ENCODE measurements around the gene LRP1.

LRP1 gene

DNA sequence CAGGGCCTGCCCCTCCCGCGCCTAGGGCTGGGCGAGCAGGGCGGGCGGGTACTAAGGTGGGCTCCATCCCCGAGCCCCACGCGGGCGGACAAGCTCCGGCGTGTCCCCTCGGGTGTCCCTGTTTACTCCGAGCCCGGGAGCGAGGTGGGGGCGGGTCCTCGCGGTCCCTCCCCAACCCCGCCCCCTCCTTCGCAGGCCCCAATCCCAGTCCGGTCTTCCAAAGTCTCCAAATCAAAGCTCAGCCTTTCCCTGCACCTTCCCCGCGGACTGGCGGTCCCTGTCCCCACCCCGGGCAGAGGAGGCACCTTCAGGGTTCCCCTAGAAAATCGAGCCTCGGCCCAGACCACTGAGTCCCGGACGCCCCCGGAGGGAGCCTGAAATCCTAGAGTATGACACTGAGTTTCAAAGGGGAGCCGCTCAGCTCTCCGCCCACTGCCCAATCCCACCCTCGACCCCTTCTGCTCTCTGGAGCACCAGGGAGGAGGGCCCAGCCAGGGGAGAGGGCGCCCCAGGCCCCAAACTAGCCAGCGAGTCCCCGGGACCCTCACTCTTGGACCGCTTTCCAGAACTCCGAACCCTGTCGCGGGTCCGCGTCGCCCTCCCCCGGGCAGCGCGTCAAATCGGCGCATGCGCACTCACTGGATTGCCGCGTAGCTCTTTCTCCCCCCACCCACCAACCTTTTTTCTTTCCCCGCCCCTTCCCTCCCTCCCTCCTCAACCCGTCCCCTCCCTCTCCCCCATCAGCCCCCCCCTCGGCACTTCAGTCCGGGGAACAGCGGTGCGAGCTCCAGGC lies at the start of gene LRP1:
Gene LRP1, plus strand, starts transcription at position 758 of the 793 bp plus-strand sequence. CDS start 482 bp downstream, outside the sequence.
- peak; percentile 61 for DNase-seq

DNA sequence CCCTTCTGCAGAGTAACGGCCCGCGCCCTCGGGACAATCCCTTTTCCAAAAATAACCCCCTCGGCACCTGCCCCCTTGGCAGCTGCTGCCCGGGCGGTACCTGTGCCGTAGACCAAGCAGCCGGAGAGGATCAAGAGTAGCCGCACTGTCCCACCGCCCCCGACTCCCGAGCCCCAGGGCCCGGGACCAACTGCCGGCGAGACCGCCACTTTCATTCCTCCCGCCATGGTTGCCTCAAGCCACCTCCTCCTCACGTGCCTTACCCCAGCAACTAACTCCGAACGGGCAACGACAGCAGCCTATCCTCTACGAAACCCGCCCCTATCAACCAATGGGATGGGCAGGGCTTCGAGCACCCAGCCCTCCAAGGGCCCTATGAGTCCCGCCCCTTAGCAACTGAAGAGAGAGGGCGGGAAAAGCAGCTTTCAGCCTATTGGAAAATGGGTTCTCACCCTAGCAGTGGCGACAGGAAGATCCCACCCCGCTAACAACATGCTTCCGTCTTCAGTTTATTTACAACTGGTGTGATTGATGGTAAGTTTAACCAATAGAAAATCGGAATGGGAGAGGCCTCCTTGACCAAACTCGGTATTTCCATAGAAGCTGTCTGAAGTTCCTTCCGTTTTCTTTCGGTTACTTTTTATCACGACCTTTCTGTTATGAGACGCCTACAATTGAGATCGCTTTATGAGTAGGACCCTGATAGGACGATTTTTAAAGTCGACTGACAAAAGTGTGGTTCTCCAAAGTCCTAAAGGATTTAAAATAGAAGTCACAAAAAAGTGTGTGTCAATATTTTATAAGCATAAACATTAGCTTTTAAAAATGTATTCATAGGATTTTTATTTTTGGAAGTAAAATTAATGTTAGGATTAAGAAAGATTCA lies 49.5 kb upstream of the LRP1 start, which contains the start of gene NEMP1:
Gene NEMP1, minus strand, starts transcription at position 273 of the 886 bp plus-strand sequence. Its CDS starts 46 bp downstream, at position 227.
- peak; percentile 99 for DNase-seq

DNA sequence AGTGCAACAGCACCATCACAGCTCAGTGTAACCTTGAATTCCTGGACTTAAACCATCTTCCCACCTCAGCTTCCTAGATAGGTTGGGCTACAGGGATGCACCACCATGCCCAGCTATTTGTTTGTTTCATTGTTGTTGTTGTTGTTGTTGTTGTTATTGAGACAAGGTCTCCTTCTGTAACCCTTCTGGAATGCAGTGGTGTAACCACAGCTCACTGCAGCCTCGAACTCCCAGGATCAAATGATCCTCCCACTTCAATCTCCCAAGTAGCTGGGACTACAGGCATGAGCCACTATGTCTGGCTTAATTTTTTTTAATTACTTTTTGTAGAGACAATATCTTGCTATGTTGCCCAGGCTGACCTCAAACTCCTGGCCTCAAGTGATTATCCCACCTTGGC lies 48.5 kb upstream of the LRP1 start:
- DNase-seq = no peak

DNA sequence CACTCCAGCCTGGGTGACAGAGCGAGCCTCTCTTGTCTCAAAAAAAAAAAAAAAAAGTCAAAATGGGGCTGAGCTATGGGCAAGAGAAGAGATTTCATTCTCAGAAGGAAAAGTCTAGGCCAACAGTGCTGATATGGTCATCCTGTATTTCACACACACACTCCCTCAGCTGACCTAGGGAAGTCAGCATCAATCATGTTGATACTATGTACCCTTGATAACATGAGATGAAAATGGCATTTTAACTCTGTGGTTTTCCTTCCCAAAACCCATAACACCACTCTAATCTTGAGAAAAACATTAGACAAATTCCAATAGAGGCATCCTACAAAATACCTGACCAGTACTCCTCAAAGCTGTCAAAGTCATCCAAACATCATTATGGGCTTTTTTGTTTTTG lies 47.4 kb upstream of the LRP1 start:
- no peak for DNase-seq

DNA sequence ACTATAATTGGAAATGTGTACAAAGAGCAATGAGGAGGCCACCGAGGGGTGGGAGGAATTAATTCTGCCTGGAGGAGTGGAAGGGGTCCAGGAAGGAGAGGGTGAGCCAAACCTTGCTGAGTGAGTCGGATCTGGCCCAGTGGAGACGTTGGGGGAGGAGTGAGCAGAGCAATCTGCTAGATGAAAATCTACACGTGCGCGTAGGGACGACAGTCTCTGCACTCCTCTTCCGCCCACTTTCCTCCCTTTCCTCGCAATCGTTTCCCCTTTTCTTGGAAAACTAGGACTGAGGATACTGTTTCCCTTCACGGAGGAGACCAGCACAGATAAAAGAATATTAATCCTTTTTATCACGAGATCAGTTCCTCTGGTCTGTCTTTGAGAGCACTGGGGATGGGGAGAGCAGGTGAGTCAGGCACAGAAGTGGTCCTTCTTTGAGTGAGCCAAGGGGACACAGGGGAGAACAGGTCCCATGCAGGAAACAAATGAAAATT lies 42.2 kb upstream of the LRP1 start:
- no peak for DNase-seq

DNA sequence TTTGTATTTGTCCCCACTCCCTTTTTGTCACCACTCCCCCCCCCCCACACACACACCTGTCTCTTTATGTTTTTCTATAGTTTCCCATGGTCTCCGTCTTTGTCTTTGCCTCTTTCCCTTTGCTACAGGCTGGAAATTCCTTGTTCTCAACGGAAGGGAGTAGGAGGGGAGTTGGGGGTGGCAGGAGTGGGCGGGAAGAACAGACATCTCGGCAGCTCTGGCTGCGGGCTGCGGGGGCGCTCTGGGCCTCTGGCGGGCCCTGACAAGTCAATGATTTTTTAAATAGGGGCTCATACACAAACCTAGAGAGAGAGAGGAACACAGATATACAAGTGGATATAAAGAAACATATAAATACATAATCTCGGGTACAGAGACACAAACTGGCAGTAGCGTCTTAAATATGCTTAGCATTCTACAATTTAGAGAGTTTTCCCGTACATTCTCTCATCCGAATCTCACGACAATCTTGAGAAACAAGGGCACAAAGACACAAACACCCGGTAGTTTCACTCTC lies 41.7 kb upstream of the LRP1 start:
- peak; percentile 8 for DNase-seq

DNA sequence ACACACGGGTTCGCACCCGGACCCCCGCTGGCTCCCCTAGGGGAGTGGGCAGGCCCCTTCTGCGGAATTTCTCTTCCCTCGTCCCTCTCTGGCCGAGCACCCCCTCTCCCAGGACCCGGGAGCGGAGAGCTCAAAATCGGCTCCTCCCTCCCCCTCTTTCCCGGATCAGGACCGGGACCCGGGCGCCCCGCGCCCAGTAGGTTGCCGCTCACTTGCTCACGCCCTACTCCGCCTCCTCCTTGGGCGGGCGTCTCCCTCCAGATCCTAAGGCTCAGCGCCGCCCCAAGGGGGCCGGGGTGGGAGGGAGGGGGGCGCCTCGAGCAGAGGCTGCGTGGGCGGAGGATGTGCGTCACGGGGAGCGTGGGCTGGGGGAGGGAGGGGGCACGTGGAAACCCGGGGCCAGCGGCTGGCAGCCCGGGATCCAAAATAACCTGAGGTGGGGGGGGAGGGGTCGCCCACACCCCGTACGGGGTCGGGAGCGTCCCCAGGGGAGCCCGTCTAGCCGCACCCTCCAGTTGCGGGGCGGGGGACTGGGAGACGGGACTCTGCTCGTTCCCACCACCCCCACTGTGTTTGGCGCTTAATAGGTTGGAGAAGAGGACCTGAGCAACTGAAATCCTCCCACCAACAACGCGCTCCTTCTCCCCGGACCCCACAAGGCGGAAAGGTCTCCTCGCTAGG lies 41.1 kb upstream of the LRP1 start:
- no peak for DNase-seq

DNA sequence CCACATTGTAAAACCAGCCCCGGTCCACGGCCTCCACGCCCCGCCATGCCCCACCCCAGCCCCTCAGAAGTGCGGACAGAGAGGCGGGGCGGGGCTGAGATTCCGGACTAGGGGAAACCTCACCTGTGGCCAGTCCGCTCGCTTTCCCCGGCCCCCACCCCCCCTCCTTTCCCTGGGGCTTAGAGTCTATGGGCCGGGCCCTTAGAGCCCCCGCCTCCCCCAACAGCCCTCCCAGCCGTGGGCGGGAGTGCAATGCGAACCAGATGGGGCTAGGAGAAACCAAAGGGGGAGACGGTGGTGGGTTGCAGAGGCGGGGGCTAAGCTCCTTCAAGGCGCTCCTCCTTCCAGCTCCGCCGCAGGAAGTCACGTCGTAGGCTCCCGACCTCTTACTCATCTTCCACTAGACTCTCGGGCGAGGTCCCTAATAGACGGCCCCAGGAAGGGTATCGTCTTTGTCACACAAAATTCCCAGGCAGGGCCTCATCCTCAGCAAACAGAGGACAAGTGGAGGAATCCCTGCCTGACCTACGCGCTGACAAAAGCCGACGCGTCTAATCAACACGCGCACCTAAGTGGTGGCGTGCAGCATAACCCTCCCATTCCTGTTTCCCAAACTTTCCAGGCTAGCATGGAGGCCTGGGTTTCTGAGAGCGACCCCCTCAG lies 40.5 kb upstream of the LRP1 start:
- no peak for DNase-seq

DNA sequence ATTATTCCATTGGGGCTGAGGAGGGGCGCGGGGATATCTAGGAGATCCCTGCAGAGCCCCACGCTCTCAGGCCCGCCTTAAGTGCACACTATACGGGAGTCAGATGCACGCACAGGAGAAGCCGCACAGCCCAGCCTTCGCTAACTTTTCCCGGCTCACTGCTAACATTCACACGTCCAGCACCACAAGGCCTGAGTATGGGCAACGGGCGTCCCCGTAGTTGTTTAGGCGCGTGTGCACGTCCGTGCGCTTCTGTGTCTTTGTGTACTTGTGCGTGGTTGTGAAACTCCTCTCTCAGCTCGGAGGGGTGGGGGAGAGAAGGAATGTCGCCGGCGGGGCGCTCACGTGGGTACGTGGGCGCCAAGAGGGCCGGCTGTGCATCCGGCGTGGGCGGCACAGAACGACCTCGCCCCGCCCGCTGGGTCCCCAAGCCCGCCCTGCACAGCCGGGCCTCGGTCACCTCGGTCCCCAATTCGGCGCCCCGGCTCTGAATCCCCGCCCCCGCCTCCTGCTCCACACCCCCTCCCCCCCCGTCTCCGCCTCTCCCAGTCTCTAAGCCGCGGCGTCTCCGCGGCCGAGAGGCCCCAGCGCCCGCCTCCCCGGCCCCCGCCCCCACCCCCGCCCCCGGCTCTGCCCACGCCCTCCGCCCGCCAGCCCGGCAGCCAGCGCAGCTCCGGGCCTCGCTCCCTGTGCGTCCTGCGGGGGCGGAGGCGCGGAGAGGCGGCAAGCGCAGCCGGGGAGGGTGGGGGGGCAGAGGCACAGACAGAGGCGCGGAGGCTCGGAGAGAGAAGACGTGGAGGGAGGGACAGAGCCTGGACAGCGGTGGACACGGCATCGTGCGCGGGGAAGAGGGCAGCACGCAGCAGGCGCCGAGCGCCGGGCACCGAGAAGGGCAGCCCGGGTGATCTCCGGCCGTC lies 39.7 kb upstream of the LRP1 start, which contains the start of gene NAB2:
Gene NAB2, plus strand, starts transcription at position 761 of the 917 bp plus-strand sequence. CDS start 158 bp downstream, outside the sequence.
- DNase-seq = peak; percentile 58

DNA sequence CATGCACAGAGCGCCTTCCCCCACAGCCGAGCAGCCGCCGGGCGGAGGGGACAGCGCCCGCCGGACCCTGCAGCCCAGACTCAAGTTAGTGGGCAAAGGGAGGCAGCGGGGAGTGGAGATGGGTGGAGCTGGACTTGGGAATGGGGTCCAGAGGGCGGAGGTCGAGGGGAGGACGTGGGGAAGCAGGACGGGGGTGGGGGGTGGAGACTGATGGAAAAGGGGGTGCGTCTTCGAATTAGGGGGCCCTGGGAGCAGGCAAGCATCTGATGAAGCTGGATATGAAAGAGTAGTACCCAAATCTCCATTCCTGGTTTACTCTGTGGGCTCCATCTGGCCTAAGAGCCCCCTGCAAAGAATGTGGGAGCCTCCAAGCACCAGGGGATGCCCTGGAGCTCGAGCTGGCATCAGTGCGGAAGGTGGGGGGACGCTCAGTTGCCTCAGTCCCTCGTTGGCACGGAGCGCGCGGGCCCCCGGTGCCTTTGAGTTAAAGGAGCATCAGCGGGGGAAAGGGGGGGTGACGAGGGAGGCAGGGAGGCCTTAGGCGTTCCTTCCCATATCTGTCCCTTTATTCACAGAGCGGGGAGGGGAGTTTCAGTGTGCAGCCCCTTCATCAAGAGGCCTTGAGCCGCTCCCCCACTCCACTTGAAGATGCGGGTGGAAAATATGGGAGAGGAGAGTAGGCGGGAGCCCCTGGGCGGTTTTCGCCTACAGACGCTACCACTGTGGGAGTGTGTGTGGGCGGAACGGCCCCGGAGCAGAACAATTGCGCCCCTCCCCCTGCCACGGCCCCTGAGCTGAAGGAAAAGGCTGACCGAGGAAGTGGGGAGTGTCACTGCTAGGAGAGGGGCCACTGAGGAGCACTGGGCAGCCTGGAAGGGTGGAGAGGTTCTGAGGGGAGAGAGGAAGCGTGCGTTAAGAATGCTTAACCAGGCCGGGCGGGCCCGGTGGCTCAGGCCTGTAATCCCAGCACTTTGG lies 38.7 kb upstream of the LRP1 start:
- DNase-seq = no peak

DNA sequence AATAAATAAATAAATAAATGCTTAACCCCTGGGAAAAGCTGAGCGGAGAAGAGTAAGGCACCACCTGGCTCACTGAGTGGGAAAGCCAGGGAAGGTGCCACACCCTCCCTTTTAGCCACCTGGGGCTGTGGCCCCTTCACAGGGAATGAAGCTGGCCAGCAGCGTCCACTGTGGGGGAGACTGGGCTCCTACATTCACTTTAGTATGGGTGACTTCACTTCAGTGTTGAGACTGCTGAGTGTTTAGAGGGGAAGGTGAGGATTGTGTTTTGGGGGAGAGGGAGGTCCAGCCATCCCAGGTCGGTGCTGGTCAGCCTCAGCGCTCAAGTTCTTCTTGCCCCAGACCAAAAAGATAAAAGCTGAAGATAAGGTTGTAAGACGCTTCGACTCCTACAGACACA lies 37.8 kb upstream of the LRP1 start:
- no peak for DNase-seq

DNA sequence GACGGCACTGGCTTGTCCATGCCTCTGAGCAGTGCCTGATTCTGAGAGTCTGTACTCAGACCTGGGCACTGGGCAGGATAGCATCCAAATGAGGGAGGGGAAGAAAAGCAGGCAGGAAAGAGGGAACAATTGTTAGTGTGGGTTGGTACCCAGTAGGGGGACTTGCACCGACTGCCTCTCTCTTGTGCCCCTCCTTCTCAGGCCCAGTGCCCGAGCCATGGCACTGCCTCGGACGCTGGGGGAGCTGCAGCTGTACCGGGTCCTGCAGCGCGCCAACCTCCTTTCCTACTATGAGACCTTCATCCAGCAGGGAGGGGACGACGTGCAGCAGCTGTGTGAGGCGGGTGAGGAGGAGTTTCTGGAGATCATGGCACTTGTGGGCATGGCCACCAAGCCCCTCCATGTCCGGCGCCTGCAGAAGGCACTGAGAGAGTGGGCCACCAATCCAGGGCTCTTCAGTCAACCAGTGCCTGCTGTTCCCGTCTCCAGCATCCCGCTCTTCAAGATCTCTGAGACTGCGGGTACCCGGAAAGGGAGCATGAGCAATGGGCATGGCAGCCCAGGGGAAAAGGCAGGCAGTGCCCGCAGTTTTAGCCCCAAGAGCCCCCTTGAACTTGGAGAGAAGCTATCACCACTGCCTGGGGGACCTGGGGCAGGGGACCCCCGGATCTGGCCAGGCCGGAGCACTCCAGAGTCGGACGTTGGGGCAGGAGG lies 37.2 kb upstream of the LRP1 start:
- DNase-seq = no peak

DNA sequence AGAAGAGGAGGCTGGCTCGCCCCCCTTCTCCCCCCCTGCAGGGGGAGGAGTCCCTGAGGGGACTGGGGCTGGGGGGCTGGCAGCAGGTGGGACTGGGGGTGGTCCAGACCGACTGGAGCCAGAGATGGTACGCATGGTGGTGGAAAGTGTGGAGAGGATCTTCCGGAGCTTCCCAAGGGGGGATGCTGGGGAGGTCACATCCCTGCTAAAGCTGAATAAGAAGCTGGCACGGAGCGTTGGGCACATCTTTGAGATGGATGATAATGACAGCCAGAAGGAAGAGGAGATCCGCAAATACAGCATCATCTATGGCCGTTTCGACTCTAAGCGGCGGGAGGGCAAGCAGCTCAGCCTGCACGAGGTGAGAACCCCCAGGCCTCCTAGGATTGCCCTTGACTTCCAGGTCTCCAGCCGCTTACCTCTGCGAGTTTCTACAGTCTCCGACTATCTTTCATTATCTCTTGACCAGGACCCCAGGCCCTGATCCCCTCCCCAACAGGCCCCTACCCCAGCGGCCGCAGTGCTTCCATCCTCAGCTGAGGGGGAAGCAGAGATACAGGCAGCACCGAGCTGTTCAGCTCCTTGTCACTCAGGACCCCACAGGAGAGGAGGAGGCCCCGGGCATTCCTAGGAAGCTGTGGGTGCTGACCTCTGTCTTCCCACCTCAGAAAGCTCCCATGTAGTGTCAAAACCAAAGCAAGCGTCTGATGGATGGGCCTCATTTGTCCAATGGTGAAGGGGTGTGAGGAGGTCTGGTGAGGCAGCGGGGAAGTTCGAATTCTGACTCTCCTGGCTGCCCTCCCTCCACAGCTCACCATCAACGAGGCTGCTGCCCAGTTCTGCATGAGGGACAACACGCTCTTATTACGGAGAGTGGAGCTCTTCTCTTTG lies 36.4 kb upstream of the LRP1 start:
- DNase-seq = no peak

DNA sequence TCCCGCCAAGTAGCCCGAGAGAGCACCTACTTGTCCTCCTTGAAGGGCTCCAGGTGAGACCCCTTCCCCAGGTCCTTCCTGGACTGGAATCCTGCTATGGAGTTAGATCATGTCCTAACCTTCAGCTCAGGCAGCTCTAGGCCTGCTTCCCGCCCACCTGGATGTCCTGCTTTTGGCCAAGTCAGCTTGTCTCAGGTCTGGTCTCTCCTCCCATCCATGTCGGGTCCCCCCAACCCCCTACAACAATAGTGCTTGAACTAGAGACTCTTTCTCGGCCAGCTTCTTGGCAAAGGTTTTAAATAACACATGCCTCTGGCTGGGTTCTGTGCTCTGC lies 35.8 kb upstream of the LRP1 start:
- no peak for DNase-seq

DNA sequence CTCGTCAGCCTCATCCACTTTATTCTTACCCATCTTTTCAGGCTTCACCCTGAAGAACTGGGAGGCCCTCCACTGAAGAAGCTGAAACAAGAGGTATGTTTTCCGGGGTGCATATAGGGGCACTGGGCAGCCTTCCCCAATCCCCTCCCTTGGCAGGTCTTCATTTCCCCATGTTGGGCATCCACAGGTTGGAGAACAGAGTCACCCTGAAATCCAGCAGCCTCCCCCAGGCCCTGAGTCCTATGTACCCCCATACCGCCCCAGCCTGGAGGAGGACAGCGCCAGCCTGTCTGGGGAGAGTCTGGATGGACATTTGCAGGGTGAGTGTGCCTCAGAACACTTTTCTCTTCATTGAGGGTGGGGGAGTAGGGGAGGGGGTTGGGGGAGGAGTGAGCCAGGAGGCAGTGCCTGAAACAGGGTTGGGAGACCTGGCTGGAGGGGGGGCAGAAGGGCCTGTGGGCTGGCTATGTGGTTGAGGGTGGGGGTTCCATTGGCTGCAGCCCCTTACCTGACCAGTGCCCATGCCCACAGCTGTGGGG lies 35.3 kb upstream of the LRP1 start:
- no peak for DNase-seq

DNA sequence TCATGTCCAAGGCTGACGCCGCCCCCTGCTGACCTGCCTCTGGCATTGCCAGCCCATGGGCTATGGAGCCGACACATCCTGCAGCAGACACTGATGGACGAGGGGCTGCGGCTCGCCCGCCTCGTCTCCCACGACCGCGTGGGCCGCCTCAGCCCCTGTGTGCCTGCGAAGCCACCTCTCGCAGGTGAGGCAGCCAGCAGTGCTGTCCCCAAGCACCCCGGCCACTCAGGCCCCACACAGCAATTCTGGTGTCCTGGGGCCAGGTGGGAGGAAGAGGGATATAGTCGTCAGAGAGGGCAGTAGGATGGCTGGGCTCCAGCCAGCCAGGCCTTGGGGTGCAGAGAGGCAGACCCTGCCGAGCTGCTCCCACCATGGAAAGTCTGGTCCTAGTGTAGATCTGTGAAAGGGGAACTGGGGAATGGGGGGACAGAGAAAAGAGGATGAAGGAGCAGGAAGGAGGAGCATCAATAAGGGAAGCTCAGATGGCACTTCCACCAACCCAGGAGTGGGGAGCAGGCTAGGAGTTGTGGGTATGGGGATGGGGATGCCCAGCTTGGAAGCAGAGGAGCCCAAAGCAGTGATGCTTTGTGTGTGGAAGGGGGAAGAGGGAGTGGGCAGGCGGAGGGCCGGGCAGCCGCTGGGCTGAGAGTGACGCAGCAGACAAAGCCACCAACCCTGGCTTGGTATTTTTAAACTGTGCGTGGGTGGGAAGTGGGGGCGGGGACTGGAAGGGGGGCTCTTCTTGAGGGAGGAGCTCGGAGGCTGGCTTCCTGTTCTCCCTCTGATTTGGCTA lies 34.7 kb upstream of the LRP1 start:
- no peak for DNase-seq
